Astrocyte (in vitro differentiated cells and primary cell): ENCODE results near the gene PDLIM7. TPM values are rescaled to one million over a fixed set of nuclear protein-coding genes. Genes with fewer than 3 reads are reported as not detected.

Source experiments
- DNase-seq: peaks from one replicate; pipeline ENCODE4 v3.0.0-alpha.2; 2010; ENCODE audit warnings: low read depth
- FAIRE-seq: peaks from 2 replicates; lab custom pipeline; 2011; peaks lifted over from hg19 to GRCh38; lab: Jason Lieb, UNC
- H2AFZ ChIP-seq: 2 replicates; pipeline ENCODE4 v1.6.0; 2012; ENCODE audit warnings: low read depth, low read length, inconsistent platforms
- H3K27ac ChIP-seq: 2 replicates; pipeline ENCODE4 v1.5.1; 2011; ENCODE audit warnings: low read depth, low read length, inconsistent platforms
- H3K27me3 ChIP-seq: 2 replicates; pipeline ENCODE4 v1.6.0; 2011; ENCODE audit warnings: low read length, inconsistent platforms; ENCODE audit not compliant: insufficient read depth
- H3K36me3 ChIP-seq: 2 replicates; pipeline ENCODE4 v1.5.1; 2011; ENCODE audit warnings: low read length, inconsistent platforms; ENCODE audit not compliant: insufficient read depth
- H3K4me1 ChIP-seq: 2 replicates; pipeline ENCODE4 v1.5.1; 2011; ENCODE audit warnings: low read length, inconsistent platforms; ENCODE audit not compliant: insufficient read depth
- H3K4me2 ChIP-seq: 2 replicates; pipeline ENCODE4 v1.6.0; 2012; ENCODE audit warnings: low read length, inconsistent platforms
- H3K4me3 ChIP-seq: 2 replicates; pipeline ENCODE4 v1.5.1; 2011; ENCODE audit warnings: low read depth, mild to moderate bottlenecking, low read length, inconsistent platforms; ENCODE audit not compliant: insufficient read depth
- H3K79me2 ChIP-seq: 2 replicates; pipeline ENCODE4 v1.6.0; 2012; ENCODE audit warnings: mild to moderate bottlenecking, low read length, inconsistent platforms; ENCODE audit not compliant: insufficient read depth
- H3K9ac ChIP-seq: 2 replicates; pipeline ENCODE4 v1.6.0; 2012; ENCODE audit warnings: mild to moderate bottlenecking, low read length, inconsistent platforms
- H3K9me3 ChIP-seq: 2 replicates; pipeline ENCODE4 v1.5.1; 2012; ENCODE audit warnings: low read depth, mild to moderate bottlenecking, low read length, inconsistent platforms; ENCODE audit not compliant: insufficient read depth
- H4K20me1 ChIP-seq: 2 replicates; pipeline ENCODE4 v1.6.0; 2012; ENCODE audit warnings: low read length, inconsistent platforms; ENCODE audit not compliant: insufficient read depth
- H3K27ac Mint-ChIP-seq: one replicate; pipeline ENCODE4 v1.8.0; 2021; ENCODE audit warnings: mild to moderate bottlenecking, mixed read lengths; ENCODE audit not compliant: unreplicated experiment
- H3K27me3 Mint-ChIP-seq: one replicate; pipeline ENCODE4 v1.8.0; 2021; ENCODE audit warnings: low read depth, mixed read lengths; ENCODE audit not compliant: unreplicated experiment
- H3K36me3 Mint-ChIP-seq: one replicate; pipeline ENCODE4 v1.8.0; 2021; ENCODE audit warnings: low read depth, mixed read lengths; ENCODE audit not compliant: unreplicated experiment
- H3K4me1 Mint-ChIP-seq: one replicate; pipeline ENCODE4 v1.8.0; 2021; ENCODE audit warnings: low read depth, mixed read lengths; ENCODE audit not compliant: unreplicated experiment
- H3K4me3 Mint-ChIP-seq: one replicate; pipeline ENCODE4 v1.8.0; 2021; ENCODE audit warnings: mild to moderate bottlenecking, moderate library complexity, mixed read lengths; ENCODE audit not compliant: unreplicated experiment
- H3K9me3 Mint-ChIP-seq: one replicate; pipeline ENCODE4 v1.8.0; 2021; ENCODE audit warnings: mild to moderate bottlenecking, mixed read lengths; ENCODE audit not compliant: unreplicated experiment
- EZH2 ChIP-seq: IDR thresholded peaks from 2 replicates; pipeline ENCODE4 v1.6.1; 2012; ENCODE audit warnings: mild to moderate bottlenecking, low read length, inconsistent platforms; ENCODE audit not compliant: insufficient read depth
- total RNA-seq: library from RNA; stranded (reverse); gene quantifications from 2 replicates; pipeline ENCODE4 v1.2.1, GENCODE V29; 2021
- TF ChIP-seq, protein P1 (sequence below): IDR thresholded peaks from 2 replicates; pipeline ENCODE4 v1.5.1; 2011; ENCODE audit warnings: low read depth, mild to moderate bottlenecking, inconsistent platforms, low read length, moderate library complexity; ENCODE audit not compliant: insufficient read depth

Gene PDLIM7
- total RNA-seq, 1 donor from 2014 or later: 590 TPM

- FAIRE-seq (no peak), DNase-seq (no peak)
- Mint-ChIP-seq H3K9me3 (no peaks in the 10 kb centered on the region), H3K27ac (peak overlapping the region; percentile 92), H3K4me3 (peak overlapping the region; percentile 73), H3K36me3 (peaks cover 4% of the 10 kb centered on the region), H3K4me1 (peaks cover 32% of the 10 kb centered on the region), H3K27me3 (no peaks in the 10 kb centered on the region)
- Histone ChIP-seq H3K27me3 (no peaks in the 10 kb centered on the region), H3K79me2 (peaks cover 88% of the 10 kb centered on the region), H3K4me1 (peaks cover 69% of the 10 kb centered on the region), H2AFZ (no peak overlapping the region), H3K4me2 (peak overlapping the region; percentile 96), H3K27ac (peak overlapping the region; percentile 94), H3K4me3 (no peak overlapping the region), H4K20me1 (peaks cover 68% of the 10 kb centered on the region), H3K9ac (peak overlapping the region; percentile 89), H3K9me3 (no peaks in the 10 kb centered on the region), H3K36me3 (peaks cover 32% of the 10 kb centered on the region)
- no peak for TF ChIP-seq EZH2
- TF ChIP-seq, protein P1, sequence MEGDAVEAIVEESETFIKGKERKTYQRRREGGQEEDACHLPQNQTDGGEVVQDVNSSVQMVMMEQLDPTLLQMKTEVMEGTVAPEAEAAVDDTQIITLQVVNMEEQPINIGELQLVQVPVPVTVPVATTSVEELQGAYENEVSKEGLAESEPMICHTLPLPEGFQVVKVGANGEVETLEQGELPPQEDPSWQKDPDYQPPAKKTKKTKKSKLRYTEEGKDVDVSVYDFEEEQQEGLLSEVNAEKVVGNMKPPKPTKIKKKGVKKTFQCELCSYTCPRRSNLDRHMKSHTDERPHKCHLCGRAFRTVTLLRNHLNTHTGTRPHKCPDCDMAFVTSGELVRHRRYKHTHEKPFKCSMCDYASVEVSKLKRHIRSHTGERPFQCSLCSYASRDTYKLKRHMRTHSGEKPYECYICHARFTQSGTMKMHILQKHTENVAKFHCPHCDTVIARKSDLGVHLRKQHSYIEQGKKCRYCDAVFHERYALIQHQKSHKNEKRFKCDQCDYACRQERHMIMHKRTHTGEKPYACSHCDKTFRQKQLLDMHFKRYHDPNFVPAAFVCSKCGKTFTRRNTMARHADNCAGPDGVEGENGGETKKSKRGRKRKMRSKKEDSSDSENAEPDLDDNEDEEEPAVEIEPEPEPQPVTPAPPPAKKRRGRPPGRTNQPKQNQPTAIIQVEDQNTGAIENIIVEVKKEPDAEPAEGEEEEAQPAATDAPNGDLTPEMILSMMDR: no peak
These were observed 4.6 kb downstream of the PDLIM7 start for GRCh38 chr5:177492841-177493240.

GRCh38 chr5:177491983-177492746 is 5.2 kb downstream of the PDLIM7 start:
- peak overlapping the region; percentile 73 for H3K4me3 Mint-ChIP-seq
- Histone ChIP-seq H3K36me3 (peaks cover 38% of the 10 kb centered on the region), H3K79me2 (peaks cover 92% of the 10 kb centered on the region), H3K27ac (peak overlapping the region; percentile 3), H3K27me3 (no peaks in the 10 kb centered on the region), H3K9ac (peak overlapping the region; percentile 89), H3K4me3 (no peak overlapping the region), H3K4me1 (peaks cover 67% of the 10 kb centered on the region), H2AFZ (no peak overlapping the region), H3K9me3 (no peaks in the 10 kb centered on the region), H3K4me2 (peak overlapping the region; percentile 96), H4K20me1 (peaks cover 75% of the 10 kb centered on the region)
- no peaks in the 10 kb centered on the region for H3K9me3 Mint-ChIP-seq
- peak overlapping the region; percentile 92 for H3K27ac Mint-ChIP-seq
- H3K36me3 Mint-ChIP-seq: peaks cover 8% of the 10 kb centered on the region
- FAIRE-seq: no peak
- peaks cover 32% of the 10 kb centered on the region for H3K4me1 Mint-ChIP-seq
- H3K27me3 Mint-ChIP-seq: no peaks in the 10 kb centered on the region
- no peak for TF ChIP-seq EZH2
- TF ChIP-seq, protein P1: no peak
- no peak for DNase-seq

DNA sequence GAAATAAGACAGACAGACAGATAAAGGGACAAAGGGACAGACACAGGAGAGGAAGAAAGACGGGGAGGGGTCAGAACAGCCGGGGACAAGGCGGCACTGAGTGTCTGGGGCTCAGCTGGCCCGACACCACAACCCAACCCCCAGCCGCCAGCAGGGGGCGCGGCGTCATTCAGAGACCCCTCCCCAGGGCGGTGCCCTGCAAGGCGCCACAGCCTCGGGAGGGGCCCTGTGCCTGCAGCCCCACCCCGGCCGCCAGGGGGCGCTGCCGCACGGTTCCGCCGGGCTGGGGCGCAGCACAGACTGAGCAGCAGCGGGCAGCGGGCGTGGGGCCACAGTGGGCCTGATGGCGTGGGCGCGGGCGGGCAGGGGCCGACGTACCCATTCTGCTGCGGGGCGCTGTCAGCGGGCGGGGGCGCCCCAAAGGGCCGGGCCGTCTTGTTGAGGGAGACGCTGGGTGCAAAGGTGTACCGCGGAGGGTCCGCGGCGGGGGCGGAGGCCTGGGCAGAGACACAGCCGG is 5.9 kb downstream of the PDLIM7 start:
- Mint-ChIP-seq H3K27ac (no peak overlapping the region), H3K27me3 (no peaks in the 10 kb centered on the region), H3K4me3 (peak overlapping the region; percentile 54), H3K9me3 (no peaks in the 10 kb centered on the region), H3K4me1 (peaks cover 32% of the 10 kb centered on the region), H3K36me3 (peaks cover 8% of the 10 kb centered on the region)
- peaks cover 42% of the 10 kb centered on the region for H3K36me3 ChIP-seq
- TF ChIP-seq, protein P1: peak; percentile 51
- no peak for TF ChIP-seq EZH2
- H3K4me1 ChIP-seq: peaks cover 67% of the 10 kb centered on the region
- peaks cover 91% of the 10 kb centered on the region for H3K79me2 ChIP-seq
- no peaks in the 10 kb centered on the region for H3K9me3 ChIP-seq
- DNase-seq (no peak), FAIRE-seq (no peak)
- H4K20me1 ChIP-seq: peaks cover 79% of the 10 kb centered on the region
- no peaks in the 10 kb centered on the region for H3K27me3 ChIP-seq
- H2AFZ ChIP-seq: no peak overlapping the region
- H3K9ac ChIP-seq: no peak overlapping the region
- H3K27ac ChIP-seq: peak overlapping the region; percentile 31
- no peak overlapping the region for H3K4me3 ChIP-seq
- peak overlapping the region; percentile 55 for H3K4me2 ChIP-seq
